Sciatic nerve (tissue), 2 donors: ENCODE data around the gene PRKAG1. TPM values are rescaled to one million over a fixed set of nuclear protein-coding genes. Genes with fewer than 3 reads are reported as not detected.

Experiments
- ATAC-seq: fragments of 200-7000 bp; cut with Tn5 transposase; one replicate; pipeline ENCODE4 v1.9.1; 2020; ENCODE audit warnings: mild to moderate bottlenecking, moderate library complexity
- DNase-seq: peaks from one replicate; pipeline ENCODE4 v3.0.0-alpha.2; 2020; ENCODE audit warnings: low spot score
- intact Hi-C: fragments of 100-400 bp; cut with DNase I; formaldehyde crosslinking; loops from one replicate; pipeline ENCODE4 v1.14.2; 2022
- total RNA-seq: library from RNA; stranded (reverse); fragmentation: NEBNext Ultra II Directional; extraction: Animal tissue kit (Norgen Biotek cat#: 25700); gene quantifications from one replicate; pipeline ENCODE4 v1.2.1, GENCODE V29; 2021
- donor health status: DM: no; HTN: no; CAD: no.
- donor health status: DM: no; HTN: no; CAD: no.

Gene PRKAG1
- total RNA-seq, 1 donor from 2014 or later = 46.4 TPM

DNA sequence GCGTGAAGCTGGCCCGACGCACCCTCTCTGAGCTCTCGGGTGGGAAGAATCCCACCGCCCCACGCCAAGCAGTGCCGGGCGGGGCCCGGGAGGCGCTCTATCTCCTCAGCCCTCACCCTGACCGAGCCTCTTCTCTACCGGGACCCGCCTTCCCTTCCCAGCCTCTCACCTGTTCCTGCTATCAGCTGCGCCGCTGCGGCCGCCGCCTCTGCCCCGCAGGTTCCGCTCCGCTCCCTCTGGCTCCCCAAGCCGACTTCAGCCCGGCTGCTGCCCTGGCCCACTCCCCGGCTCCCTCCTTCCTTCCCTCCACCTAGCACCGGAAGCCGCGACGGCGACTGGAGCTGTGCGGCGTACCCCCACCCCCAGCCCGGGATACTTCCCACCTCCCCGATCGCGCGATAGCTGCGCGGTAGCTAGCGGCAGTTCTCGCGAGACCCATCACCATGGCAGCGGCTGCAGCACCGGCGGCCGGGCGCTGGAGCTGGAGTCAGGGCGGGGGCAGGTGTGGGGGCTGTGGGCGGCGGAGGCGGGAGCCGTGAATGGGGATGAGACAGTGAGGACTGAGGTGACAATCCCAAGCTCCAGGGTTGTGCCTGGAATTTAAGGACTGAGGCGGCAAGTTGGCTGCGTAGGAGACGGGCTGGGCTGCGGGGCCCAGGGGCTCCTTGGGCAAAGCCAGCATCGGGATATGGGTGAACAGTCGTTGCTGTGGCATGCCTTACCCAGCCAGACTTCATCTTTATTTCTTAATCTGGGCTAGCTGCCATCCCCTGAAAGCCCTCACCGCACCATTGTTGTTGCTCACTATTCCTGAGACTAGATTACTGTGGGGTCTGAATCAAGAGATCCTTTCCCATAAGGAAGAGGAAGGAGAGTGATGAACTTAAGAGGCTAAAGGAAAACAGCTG lies 61.2 kb downstream of the PRKAG1 start, which contains the start of gene ARF3:
TSS of gene ARF3 (minus strand) at position 347 of the 908 bp plus-strand sequence. CDS start 16,392 bp downstream, outside the sequence.
- ATAC-seq = peak; percentile 97
- DNase-seq = peak; percentile 98
- intact Hi-C loops = no loop called here

DNA sequence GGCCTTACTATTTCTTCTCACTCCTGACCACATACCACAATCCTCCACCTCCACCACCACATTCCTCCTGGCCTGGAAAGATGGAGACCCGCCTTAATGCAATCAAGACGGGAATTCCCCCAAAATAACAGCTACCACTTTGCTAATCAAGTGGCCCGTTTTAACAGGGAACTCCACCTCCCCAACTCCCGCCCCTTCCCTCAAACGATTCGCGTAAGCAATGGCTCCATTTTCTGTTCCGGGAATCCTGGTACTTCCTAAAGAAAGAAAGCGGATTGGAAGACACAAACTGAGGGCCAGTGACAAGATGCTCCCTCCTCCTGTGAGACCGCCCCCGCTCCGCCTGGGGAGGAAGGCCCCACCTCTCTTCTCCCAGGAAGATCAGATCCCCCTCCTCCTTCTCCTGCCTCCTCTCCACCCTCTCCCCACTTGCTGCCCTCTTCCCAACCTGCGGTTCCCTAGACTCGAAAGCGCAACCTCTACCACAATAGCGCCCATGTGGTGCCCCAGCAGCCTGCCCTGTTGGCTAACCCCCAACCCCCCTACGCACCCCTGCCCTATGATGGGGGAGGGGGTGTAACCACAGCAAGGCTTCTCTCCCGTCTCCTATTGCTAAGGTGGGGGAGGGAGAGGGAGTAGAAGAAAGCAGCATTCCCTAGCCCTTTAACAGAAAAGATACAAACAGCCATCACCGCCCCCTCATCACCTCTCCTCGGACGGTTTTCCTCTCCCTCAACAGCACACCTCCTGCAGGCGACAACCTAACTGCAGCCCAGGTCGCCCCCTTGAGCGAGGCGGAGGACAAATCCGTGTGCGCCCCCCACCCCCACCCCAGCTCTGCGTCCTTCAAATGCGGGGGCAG lies 62.1 kb downstream of the PRKAG1 start:
- intact Hi-C loops = no loop called here
- DNase-seq (peak; percentile 87), ATAC-seq (peak; percentile 95)

GRCh38 chr12:48954841-48955501 lies 63.6 kb downstream of the PRKAG1 start:
- DNase-seq = no peak
- no peak for ATAC-seq
- intact Hi-C loops = no loop called here

DNA sequence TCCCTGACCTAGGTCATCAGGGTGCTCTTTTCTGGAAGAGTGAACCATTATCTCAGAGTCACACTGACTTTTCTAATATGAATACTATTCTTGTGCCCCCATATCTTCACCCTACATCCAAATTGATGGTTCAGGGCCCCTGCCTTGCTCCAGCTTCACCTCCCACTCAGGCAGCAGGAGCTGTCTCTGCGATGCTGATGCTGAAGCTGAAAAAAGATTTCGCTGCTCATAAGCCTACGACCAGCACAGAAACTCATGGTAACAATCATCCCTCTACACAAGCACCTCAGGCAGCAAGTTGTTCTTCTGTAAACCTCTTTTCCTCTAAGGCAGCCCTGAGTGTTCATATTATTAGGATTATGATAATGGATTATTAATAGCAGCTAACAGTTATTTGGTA lies 64.5 kb downstream of the PRKAG1 start:
- DNase-seq (no peak), ATAC-seq (no peak)
- intact Hi-C loops = no loop called here

DNA sequence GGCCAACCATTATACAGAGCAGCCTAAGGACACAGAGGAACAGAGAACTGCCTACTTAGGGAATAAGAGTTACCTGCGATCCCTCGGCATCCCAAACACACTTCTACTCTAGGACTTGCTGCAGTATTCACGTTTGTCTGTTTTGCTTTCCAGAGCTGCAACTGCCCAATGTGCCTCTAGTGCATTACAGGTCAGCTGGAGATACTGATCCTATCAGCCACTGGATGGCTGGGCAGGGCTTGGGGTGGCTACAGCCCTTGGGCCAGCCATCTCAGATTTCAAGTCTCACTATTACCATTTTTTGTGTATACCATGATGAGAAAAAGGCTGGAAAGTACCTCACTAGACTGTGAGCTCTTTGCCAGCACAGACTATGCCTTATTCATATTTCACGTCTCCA lies 65.9 kb downstream of the PRKAG1 start:
- intact Hi-C loops = no loop called here
- ATAC-seq (no peak), DNase-seq (no peak)

Other genes with a start within 250 kb of the PRKAG1 start
- gene ADCY6, start 229.7 kb downstream of the PRKAG1 start, total RNA-seq = 75.9 TPM
- 24.1 TPM for gene CACNB3, start 200.3 kb downstream of the PRKAG1 start, total RNA-seq
- gene DDX23, start 166.6 kb downstream of the PRKAG1 start, total RNA-seq = 60.2 TPM
- gene RND1, start 152.9 kb downstream of the PRKAG1 start, total RNA-seq = 4.5 TPM
- gene FKBP11, start 93.3 kb downstream of the PRKAG1 start, total RNA-seq = 17.8 TPM
- 112 TPM for gene ARF3, start 61.3 kb downstream of the PRKAG1 start, total RNA-seq
- gene WNT10B, start 47.0 kb downstream of the PRKAG1 start, total RNA-seq = 1.1 TPM
- gene WNT1, start 40.5 kb downstream of the PRKAG1 start, total RNA-seq = not detected
- gene DDN, start 19.4 kb downstream of the PRKAG1 start, total RNA-seq = not detected
- 123 TPM for gene KMT2D, start 42.0 kb upstream of the PRKAG1 start, total RNA-seq
- gene RHEBL1, start 51.2 kb upstream of the PRKAG1 start, total RNA-seq = 2.7 TPM
- gene DHH, start 76.0 kb upstream of the PRKAG1 start, total RNA-seq = 54.5 TPM
- gene LMBR1L, start 92.1 kb upstream of the PRKAG1 start, total RNA-seq = 99.1 TPM
- gene TUBA1B, start 112.6 kb upstream of the PRKAG1 start, total RNA-seq = 680 TPM
- gene TUBA1A, start 170.3 kb upstream of the PRKAG1 start, total RNA-seq = 346 TPM
- 59.8 TPM for gene TUBA1C, start 246.3 kb upstream of the PRKAG1 start, total RNA-seq